Muscle of arm (tissue), 14 donors: ENCODE measurements around the gene CYP4F8. TPM values are rescaled to one million over a fixed set of nuclear protein-coding genes. Genes with fewer than 3 reads are reported as not detected.
"Not testable (repeated sequence)": the region's sequence is repeated elsewhere in the genome, so short reads cannot be mapped to it uniquely, and the experiment has no call there.

Experiments used
- DNase-seq: peaks from one replicate; pipeline ENCODE4 v3.0.0-alpha.2; 2013
- long read RNA-seq, 11 donors: transcript quantifications; one replicate each; lab custom pipeline, GENCODE V29; 2026
- polyA plus RNA-seq, 12 donors: library from polyadenylated mRNA; unstranded; fragments of 120-200 nt; gene quantifications; one replicate each; pipeline ENCODE4 v1.2.1, GENCODE V29; 2013; ENCODE audit not compliant: insufficient read length in 12 of 12

CYP4F8 gene, protein sequence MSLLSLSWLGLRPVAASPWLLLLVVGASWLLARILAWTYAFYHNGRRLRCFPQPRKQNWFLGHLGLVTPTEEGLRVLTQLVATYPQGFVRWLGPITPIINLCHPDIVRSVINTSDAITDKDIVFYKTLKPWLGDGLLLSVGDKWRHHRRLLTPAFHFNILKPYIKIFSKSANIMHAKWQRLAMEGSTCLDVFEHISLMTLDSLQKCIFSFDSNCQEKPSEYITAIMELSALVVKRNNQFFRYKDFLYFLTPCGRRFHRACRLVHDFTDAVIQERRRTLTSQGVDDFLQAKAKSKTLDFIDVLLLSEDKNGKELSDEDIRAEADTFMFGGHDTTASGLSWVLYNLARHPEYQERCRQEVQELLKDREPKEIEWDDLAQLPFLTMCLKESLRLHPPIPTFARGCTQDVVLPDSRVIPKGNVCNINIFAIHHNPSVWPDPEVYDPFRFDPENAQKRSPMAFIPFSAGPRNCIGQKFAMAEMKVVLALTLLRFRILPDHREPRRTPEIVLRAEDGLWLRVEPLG
- under 1 TPM in 1 of 12 donors, not detected in 11; 0.06 TPM for polyA plus RNA-seq
- long read RNA-seq, donor 1, result 0 reads
- long read RNA-seq, donor 2, result 0 reads
- long read RNA-seq, donor 3, result 0 reads
- long read RNA-seq, donor 4, result 0 reads
- long read RNA-seq, donor 5, result 0 reads
- long read RNA-seq, donor 6, result 0 reads
- long read RNA-seq, donor 7, result 0 reads
- long read RNA-seq, donor 8, result 0 reads
- long read RNA-seq, donor 9, result 0 reads
- long read RNA-seq, donor 10, result 0 reads
- long read RNA-seq, donor 11, result 0 reads

DNA sequence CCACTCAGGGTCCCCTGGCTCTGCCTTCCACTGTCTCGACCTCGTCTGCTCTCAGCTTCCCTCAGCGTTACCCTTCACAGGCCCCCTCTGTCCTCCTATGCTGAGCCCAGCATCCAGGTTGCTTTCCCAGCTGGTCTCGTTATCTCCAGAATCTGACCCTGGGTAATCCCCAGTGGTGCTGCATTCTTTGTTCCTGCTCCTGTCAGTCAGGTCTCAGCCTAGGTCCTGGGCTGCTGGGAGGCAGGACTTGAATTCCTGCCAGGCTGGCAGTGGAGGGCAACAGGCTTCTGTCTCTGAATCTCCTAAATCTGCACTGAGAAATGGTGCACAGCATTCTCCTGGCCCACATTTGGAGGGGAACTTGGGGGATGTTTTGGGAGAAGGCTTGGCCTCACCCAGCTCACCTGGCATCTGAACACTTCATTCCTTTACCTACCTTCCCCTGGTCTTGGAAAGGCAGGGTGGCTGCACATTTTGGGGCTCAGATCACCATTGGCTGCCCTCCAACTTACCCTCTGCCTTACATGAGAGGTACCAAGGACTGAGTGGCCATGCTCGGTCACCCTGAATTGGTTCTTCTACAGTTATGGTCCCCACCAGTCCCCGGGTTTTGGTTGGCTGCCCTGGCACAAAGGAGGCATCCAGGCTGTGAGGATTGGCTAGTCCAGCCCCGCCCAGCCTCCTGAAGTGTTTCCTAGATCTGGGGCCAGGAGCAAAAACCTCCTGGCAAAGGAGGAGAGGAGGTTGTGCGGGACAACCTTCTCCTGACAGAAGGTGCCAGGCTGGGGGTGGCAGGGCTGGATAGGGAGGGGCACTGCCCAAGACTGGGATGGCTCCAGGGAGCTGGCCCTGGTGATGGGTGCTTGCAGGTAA, at the start of gene CYP4F8:
Gene CYP4F8, plus strand, starts transcription at position 712 of the 873 bp plus-strand sequence. CDS start 399 bp downstream, outside the sequence.
- no peak for DNase-seq

DNA sequence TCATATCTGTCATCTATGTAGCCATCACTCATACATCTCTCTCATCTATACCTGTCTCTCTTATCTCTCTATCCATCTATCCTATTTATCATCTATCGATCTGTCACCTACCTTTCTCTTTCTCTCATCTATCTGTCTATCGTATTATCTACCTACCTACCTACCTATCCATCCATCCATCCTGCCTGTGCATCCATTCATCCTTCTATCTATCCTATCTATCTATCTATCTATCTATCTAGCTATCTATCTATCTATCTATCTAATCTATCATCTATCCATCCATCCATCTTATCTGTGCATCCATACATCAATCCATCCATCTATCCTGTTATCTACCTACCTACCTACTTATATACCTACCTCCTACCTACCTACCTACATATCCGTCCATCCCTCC, 44.6 kb upstream of the CYP4F8 start:
- no peak for DNase-seq

DNA sequence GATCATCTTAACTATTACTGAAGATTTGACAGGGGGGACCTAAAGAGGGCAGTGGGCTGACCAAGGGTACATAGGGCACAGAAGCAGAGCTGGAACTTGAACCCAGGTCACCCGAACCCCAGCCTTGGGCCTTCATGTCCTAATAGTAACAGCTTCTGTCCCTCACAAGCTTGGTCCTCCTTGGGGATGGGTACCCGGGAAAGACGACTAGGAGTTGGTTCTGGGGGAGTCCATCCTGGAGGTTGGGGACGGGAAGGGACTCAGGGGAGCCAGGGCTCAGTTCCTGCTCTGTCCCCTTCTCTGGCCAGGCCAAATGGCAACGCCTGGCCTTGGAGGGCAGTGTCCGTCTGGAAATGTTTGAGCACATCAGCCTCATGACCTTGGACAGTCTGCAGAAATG, 39.6 kb upstream of the CYP4F8 start:
- DNase-seq, result no peak

DNA sequence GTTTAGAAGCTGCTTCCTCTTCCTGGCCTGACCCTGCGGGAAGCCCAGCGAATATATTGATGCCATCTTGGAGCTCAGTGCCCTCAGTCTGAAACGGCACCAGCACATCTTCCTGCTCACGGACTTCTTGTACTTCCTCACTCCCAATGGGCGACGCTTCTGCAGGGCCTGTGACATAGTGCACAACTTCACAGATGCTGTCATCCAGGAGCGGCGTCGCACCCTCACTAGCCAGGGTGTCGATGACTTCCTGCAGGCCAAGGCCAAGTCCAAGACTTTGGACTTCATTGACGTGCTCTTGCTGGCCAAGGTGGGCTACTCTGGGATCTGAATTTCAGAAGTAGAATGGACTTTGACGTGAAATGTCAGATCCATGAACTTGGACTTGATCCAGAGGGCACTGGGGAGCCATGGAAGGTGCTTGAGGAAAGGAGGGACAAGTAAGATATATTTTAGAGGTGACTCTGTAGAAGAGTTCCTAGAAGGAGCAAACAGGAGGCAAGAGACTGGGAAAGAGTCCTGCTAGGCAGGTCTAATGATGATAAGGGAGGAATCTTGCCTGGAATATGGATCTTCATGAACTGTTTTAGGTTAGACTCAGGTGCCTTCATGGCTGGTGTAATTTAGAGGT, 38.4 kb upstream of the CYP4F8 start:
- no peak for DNase-seq

DNA sequence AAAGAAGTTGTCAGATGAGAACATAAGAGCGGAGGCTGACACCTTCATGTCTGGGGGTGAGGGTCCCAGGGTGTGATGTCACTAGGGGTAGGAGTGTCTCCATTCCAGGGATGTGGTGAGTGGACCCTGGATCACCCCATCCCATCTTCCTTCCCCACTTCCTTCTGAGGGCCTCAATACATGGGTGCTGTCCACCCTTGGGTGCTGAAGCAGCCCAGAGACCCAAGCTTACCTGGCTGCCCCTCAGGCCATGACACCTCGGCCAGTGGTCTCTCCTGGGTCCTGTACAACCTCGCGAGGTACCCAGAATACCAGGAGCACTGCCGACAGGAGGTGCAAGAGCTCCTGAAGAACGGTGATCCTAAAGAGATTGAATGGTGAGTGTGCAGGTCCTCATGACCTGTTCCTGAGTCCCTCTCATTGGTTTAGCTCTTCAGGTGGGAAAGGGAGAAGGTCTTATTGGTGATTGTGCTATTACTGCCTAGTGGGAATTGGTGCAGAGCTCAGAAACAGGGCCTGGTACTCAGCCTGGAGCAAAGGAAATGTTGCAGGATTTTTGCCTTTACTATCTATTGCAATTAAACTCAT, 37.7 kb upstream of the CYP4F8 start:
- no peak for DNase-seq

DNA sequence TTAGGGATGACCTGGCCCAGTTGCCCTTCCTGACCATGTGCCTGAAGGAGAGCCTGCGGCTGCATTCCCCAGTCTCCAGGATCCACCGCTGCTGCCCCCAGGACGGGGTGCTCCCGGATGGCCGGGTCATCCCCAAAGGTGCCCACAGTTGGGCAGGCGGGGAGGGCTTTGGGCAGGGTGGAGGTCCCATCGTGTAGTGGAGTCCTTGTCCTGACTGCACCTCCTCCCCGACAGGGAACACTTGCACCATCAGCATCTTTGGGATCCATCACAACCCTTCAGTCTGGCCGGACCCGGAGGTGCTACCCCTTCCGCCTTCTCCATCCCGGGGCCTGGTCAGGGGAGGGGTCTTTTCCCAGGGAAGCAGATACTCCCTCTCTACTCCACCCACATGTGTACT, 31.7 kb upstream of the CYP4F8 start:
- no peak for DNase-seq

DNA sequence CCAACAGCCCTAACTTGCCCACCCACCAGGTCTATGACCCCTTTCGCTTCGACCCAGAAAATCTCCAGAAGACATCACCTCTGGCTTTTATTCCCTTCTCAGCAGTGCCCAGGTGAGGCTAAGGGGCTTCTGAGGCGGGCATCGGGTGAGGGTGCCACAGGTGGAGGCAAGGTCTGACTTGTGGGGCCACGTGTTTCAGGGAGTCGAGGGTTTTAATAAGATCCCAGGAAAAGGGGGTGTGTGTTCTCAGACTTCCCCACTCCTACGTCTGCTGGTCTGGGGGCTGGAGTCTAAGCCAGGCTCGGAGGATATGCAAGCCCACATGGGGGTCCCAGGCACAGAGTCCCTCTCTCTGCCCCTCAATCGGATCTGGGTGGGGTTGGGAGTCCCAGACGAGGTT, 30.9 kb upstream of the CYP4F8 start:
- DNase-seq, result no peak

DNA sequence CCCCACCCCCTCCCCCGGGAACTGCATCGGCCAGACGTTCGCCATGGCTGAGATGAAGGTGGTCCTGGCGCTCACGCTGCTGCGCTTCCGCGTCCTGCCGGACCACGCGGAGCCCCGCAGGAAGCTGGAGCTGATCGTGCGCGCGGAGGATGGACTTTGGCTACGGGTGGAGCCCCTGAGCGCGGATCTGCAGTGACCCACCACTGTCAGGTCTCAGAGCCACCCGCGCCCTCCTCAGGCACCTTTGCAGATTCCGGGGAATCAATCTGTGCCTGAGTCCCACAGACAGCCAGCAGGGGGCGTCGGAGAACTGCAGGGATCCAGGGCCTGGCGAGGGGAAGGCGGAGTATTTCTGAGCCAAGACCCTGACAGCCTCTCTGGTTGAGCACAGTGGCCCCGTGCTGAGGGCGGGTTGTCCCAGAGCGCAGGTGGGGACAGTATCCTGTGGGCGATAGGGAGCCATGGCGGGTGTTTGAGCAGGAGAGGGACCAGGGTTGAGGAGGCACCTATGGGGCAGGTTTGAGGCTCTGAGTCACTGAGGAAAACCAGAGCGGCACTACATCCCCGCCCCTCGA, 30.4 kb upstream of the CYP4F8 start:
- DNase-seq, result peak; percentile 67

DNA sequence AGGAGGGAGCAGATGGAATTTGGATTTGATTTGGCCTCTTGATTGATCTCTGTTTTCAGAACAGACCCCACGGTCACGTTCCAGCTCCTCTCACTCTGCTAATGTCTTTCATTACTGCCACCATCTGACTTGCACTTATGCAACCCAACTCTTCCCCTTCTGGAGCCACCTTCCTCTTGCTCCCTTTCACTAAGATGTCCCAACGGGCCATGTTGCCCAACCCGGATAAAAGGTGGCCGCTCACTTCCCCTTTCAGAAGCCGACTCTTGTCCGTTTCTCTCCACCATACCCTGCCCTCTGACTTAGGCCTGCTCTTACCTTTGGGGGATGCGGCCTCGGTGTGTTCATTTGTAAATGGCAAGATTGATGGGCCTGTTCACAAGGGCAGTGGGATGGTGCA, 27.4 kb upstream of the CYP4F8 start:
- no peak for DNase-seq

DNA sequence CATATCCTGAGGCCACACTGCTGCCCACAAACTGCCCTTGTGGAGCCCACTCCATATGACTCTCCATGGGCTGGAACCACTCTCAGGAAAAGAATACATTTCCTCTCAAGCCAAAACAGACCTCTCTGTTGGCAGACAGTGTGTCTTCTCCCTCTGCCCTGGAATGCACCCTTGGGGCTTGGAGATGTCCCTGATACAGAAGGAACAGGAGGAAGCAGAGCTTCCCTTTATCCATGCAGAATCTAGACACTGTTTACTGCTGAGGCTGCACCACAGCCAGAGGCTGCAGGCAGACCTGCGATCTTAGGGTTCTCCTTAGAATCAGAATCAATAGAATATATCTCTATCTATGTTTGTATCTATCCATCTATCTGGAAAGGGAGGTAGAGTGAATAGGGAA, 26.8 kb upstream of the CYP4F8 start:
- no peak for DNase-seq

DNA sequence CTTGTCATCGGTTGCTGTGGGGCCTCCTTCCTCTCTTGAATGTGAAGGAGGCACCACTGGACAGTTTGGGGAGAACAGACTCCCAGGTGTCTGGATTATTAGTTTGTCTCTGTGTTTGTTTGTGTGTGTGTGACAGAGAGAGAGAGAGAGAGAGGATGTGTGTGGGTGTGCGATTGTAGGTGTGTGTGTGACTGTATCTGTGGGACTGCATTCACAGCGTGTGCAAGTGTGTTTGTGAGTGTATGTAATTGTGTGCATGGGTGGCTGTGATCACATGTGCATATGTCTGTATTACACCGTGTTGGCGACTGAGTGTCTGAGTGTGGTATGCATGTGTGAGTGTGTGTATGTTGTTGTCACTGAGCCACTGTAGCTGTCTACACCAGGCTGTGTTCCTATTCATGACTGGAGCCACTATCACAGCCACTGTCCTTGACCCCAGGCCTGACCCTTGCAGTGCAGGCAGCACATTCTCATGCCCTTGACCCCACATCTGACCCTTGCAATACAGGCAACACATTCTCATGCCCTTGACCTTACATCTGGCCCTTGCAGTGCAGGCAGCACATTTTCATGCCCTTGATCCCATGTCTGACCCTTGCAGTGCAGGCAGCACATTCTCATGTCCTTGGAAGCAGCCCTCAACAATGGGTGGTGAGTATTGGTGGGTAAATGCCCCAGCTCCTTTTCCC, 25.1 kb upstream of the CYP4F8 start:
- no peak for DNase-seq

DNA sequence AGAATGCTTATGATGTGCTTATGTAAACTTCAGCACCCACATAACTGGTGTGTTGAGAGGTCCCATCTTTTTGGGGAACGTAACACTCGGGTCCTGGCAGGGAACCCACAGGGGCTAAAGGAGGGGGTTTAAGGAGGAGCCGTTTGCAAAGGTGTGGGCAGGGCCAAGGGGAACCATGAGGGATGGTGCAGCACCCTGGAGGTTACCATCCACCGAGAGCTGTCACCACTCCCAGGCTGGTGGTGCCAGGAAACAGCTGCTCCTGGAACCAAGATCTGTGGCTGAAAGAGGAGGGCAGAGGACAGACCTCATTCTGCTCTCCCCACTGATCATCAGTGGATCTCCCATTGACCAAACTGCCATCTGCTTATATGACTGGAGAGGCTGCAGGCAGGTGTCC, 23.2 kb upstream of the CYP4F8 start:
- no peak for DNase-seq

DNA sequence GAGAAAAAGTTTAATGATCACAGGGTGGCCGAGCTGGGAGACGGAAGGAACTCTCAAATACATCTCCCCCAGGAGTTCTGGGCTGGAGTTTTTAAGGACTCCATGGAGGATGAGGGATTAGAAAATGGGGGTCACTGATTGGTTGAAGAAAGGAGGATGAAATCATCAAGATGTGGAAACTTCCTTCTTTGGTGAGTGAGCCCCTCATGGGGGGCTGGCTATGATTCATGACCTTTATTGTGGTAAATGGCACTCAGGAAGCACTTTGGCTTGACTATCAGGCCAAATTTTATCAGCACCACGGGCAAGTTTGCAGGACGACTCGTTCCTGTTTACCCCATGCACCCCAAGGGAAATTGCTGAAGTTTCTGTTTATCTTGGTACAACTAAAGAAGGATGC, 22.5 kb upstream of the CYP4F8 start:
- not testable (repeated sequence) for DNase-seq

DNA sequence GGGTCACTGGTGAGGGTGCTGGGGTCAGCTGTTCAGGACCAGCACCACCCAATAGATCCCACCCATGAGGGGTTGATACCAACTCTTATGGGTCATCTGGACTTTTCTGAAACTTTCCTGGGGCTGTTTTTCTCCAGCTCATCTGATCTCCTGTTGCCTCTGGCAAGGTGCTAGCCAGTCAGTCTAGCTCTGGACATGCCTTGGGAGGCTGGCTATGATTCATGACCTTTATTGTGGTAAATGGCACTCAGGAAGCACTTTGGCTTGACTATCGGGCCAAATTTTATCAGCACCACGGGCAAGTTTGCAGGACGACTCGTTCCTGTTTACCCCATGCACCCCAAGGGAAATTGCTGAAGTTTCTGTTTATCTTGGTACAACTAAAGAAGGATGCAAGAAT, 21.3 kb upstream of the CYP4F8 start:
- not testable (repeated sequence) for DNase-seq

DNA sequence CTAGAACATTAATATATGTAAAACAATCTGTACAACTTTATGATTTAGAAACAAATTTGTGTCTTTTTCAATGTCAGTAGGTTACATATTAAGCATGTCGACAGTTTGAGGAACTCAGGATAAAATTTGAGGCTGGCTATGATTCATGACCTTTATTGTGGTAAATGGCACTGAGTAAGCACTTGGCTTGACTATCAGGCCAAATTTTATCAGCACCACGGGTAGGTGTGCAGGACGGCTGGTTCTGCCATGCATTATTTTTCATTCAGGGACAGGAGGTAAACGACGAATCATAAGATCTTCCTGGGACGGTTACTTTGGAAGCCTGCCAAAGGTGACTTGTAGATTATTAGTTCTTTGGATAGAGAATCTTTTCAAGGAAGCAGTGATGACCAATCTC, 19.9 kb upstream of the CYP4F8 start:
- no peak for DNase-seq

DNA sequence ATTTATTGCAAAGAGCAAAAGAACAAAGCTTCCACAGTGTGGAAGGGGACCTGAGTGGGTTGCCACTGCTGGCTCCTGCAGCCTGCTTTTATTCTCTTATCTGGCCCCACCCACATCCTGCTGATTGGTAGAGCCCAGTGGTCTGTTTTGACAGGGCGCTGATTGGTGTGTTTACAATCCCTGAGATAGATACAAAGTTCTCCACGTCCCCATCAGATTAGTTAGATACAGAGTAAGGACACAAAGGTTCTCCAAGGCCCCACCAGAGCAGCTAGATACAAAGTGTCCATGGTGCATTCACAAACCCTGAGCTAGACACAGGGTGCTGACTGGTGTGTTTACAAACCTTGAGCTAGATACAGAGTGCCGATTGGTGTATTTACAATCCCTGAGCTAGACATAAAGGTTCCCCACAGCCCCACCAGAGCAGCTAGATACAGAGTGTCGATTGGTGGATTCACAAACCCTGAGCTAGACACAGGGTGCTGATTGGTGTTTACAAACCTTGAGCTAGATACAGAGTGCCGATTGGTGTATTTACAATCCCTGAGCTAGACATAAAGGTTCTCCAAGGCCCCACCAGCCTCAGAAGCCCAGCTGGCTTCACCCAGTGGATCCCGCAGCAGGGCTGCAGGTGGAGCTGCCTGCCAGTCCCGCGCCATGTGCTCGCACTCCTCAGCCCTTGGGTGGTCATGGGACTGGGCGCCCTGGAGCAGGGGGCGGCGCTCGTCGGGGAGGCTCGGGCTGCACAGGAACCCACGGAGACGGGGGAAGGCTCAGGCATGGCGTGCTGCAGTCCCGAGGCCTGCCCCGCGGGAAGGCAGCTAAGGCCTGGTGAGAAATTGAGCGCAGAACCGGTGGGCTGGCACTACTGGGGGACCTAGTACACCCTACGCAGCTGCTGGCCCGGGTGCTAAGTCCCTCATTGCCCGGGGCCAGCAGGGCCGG, 6.8 kb upstream of the CYP4F8 start:
- not testable (repeated sequence) for DNase-seq

DNA sequence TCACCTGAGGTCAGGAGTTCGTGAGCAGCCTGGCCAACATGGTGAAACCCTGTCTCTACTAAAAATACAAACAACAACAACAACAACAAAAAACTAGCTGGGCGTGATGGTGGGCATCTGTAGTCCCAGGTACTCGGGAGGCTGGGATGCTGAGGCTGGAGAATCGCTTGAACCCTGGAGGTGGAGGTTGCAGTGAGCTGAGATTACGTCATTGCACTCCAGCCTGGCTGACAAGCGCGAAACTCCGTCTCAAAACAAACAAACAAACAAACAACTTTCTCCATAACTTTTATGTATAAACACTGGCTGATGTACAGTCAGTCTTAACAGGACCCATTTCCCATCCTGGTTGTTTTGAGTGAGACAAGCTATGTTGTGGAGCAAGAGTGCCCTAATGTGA, 5.8 kb upstream of the CYP4F8 start:
- no peak for DNase-seq

DNA sequence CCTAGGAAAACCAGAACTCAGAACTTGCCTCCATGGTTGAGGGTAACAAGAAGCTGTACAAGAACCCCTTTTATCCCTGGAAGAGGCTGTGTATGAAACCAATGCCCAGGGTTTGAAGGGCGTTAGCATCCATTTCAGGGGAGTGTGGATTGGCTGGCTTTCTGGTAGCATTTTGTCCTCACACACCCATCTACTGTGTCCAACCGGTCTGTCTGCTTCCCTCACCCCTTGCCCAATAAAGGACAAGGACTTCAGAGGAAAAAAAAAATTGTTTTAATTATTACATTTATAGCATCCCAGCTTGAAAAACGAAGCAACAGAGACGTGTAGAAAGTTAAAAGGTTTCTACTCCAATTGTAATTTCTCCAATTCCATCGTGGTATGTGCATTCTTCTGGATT, 2.7 kb upstream of the CYP4F8 start:
- DNase-seq, result no peak

DNA sequence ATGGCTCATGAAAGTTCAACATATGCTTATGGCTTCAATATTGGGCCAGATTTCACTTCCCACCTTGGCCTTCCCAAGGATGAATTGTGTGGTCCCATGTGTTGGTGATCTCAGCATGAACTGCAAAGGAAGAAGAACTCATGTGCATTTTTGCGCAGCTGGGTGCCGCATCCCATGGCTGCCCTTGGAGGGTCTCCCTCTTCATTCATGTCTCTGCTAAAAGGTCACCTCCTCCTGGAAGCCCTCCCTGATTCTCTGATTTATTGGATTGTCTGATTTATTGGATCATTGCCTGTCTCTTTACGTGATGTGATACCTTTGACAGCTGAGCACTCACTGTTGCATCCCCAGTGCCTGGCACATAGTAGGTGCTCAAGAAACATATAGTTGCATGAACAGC, 1.7 kb upstream of the CYP4F8 start:
- DNase-seq, result no peak
